Stomach (tissue), 9 donors: ENCODE results near the gene C16orf90. TPM values are rescaled to one million over a fixed set of nuclear protein-coding genes. Genes with fewer than 3 reads are reported as not detected.

Experiments used
- DNase-seq, 2 donors: peaks; one replicate each; pipeline versions ENCODE4 v3.0.0 to v3.0.0-alpha.2; 2013 to 2019
- H3K27ac ChIP-seq, 5 donors: fragments of 200-600 bp in 4 of 5; sonication (generic) in 4 of 5; one replicate each; pipeline ENCODE4 v1.5.1; 2013 to 2019; ENCODE audit warnings: mild to moderate bottlenecking in 1 of 5, moderate library complexity in 1 of 5
- H3K27me3 ChIP-seq, 3 donors: fragments of 200-600 bp; sonication (generic); one replicate each; pipeline ENCODE4 v1.5.1; 2017 to 2019; ENCODE audit warnings: mixed run types in 1 of 3
- H3K36me3 ChIP-seq, 4 donors: fragments of 200-600 bp; sonication (generic); 1 replicate in 3 of 4; 2 replicates in 1 of 4; pipeline ENCODE4 v1.5.1; 2016 to 2019
- H3K4me1 ChIP-seq, 4 donors: fragments of 200-600 bp; sonication (generic); one replicate each; pipeline ENCODE4 v1.5.1; 2016 to 2019
- H3K4me3 ChIP-seq, 4 donors: fragments of 200-600 bp; sonication (generic) in 3 of 4; one replicate each; pipeline ENCODE4 v1.5.1; 2016 to 2019; ENCODE audit warnings: mild to moderate bottlenecking in 1 of 4
- H3K9me3 ChIP-seq, 4 donors: fragments of 200-600 bp; sonication (generic); one replicate each; pipeline ENCODE4 v1.5.1; 2016 to 2019
- CTCF ChIP-seq, 7 experiments: fragments of 450-650 bp in 4 of 7; fragments of 200-600 bp in 3 of 7; sonication (generic) in 3 of 7; IDR thresholded peaks; one replicate each; pipeline ENCODE4 v1.5.1; 2016 to 2019; ENCODE audit warnings: antibody characterized with exemption in 7 of 7, control low read depth in 2 of 7, mild to moderate bottlenecking in 1 of 7
- EP300 ChIP-seq: sonication (generic); formaldehyde crosslinking; IDR thresholded peaks from one replicate; pipeline ENCODE4 v1.6.1; 2017; ENCODE audit warnings: antibody characterized with exemption
- POLR2A ChIP-seq, 4 donors: fragments of 450-650 bp; IDR thresholded peaks; one replicate each; pipeline ENCODE4 v1.6.1; 2016; ENCODE audit warnings: antibody characterized with exemption in 4 of 4, control low read depth in 2 of 4, mild to moderate bottlenecking in 1 of 4, moderate library complexity in 1 of 4
- POLR2AphosphoS5 ChIP-seq, 3 donors: sonication (generic); formaldehyde crosslinking; IDR thresholded peaks; one replicate each; pipeline ENCODE4 v1.6.1; 2016; ENCODE audit warnings: antibody characterized with exemption in 3 of 3
- WGBS, 5 donors: extraction: QIAGEN DNeasy Blood & Tissue Kit in 3 of 5; methylation state at CpG; one replicate each; pipeline versions ENCODE4 v1.1.5 to v1.1.7; 2013 to 2018; 5-methylcytosine and 5-hydroxymethylcytosine counted together
- intact Hi-C: fragments of 100-400 bp; cut with DNase I; formaldehyde crosslinking; loops from one replicate; pipeline ENCODE4 v1.15.1; 2023; ENCODE audit warnings: low total_unique reads
- polyA plus RNA-seq, 3 donors: library from polyadenylated mRNA; stranded (reverse); fragments of 200-250 nt; gene quantifications; one replicate each; pipeline ENCODE4 v1.2.3, GENCODE V29; 2013
- total RNA-seq, 5 donors: library from RNA; depleted of rRNA; stranded (reverse); fragments of >200 nt; gene quantifications; one replicate each; pipeline versions ENCODE4 v1.1.0 to v1.2.3, GENCODE V29; 2014 to 2016
- donor health status: healthy with polysubstance abuse.
- donor health status: Bipolar disorder and iron deficiency.
- donor health status: healthy.

C16orf90 gene
- total and polyA plus RNA-seq, 8 donors = not detected

DNA sequence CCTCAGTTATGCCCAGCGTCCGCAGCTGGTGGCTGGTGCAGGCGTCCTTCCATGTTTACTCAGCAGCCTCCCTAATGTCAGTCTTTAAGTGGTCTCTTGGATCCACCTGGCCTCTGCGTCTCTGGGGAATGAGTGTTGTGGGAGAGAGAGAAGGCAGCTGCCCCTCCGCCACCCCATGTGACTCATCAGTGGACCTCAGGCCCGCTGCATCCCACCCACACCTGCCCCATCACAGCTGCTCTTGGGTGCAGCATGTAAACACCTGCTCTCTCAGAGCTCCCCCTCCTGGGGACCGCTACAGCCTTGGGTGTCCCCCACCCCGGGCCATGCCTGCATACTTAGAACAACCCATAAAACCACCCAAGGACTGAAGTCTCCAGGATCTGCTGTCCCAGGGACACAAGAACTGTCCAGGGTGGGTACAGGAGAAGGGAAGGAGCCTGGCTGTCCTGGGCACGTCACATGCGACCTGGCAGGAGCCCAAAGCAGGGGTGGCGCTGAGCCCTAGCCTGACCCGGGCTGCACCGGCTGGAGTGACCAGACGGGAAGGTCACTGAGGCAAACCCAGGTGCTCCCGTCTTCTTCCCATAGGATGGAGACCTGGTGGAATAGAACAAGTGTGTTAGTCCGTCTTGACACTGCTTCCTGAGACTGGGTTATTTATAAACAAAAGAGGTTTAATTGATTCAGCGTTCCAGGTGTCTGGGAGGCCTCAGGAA lies 4.2 kb downstream of the C16orf90 start:
- intact Hi-C loops = no loop called here
- H3K9me3 ChIP-seq = no peaks in the 10 kb centered on the region
- no peaks in the 10 kb centered on the region for H3K27me3 ChIP-seq
- H3K27ac ChIP-seq = no peak overlapping the region
- DNase-seq = peak in 1 of 2 donors; percentile 57
- WGBS, 5 donors = 34 to 49% (median 44%) methylated on average over 14 to 17 of the region's 17 CpGs
- peaks cover 0 to 12% (median 8%) of the 10 kb centered on the region in 4 donors for H3K4me1 ChIP-seq
- peaks cover 8 to 22% (median 22%) of the 10 kb centered on the region in 4 donors for H3K36me3 ChIP-seq
- H3K4me3 ChIP-seq = no peak overlapping the region
- TF ChIP-seq POLR2A (IDR thresholded peaks at IDR 0.05) = no peak
- no peak for TF ChIP-seq POLR2AphosphoS5 (IDR thresholded peaks at IDR 0.05)
- TF ChIP-seq CTCF (IDR thresholded peaks at IDR 0.05) = no peak
- no peak for TF ChIP-seq EP300

DNA sequence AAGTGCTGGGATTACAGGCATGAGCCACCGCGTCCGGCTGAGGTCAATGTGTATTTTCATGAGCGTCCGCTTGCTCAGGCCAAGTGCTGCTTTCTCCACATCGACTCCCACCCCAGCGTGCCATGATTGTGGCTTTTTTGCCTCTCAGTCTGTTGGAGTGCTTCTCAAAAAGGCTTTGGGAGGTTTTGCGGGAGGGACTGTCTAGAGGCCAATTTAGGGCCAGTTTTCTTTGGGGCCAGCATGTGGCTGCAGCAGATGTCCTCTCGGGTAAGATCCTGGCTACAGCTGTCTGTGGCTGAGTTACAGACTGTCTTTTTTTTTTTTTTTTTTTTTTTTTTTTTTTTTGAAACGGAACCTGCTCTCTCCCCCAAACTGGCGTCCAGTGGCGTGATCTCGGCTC lies 6.5 kb downstream of the C16orf90 start:
- intact Hi-C loops = no loop called here
- Histone ChIP-seq H3K36me3 (peaks cover 31 to 45% (median 45%) of the 10 kb centered on the region in 4 donors), H3K27ac (no peak overlapping the region), H3K4me1 (peaks cover 0 to 12% (median 8%) of the 10 kb centered on the region in 4 donors), H3K4me3 (no peak overlapping the region), H3K27me3 (no peaks in the 10 kb centered on the region), H3K9me3 (no peaks in the 10 kb centered on the region)
- WGBS, 5 donors = 72 to 82% (median 79%) methylated on average over 9 of the region's 13 CpGs
- TF ChIP-seq POLR2AphosphoS5 (IDR thresholded peaks at IDR 0.05) (no peak), EP300 (no peak), POLR2A (IDR thresholded peaks at IDR 0.05) (no peak), CTCF (IDR thresholded peaks at IDR 0.05) (no peak)
- DNase-seq = no peak

- no peak overlapping the region for H3K27ac ChIP-seq
- H3K4me1 ChIP-seq = peaks cover 0 to 12% (median 8%) of the 10 kb centered on the region in 4 donors
- H3K36me3 ChIP-seq = peaks cover 41 to 55% (median 55%) of the 10 kb centered on the region in 4 donors
- H3K4me3 ChIP-seq = no peak overlapping the region
- no peak for TF ChIP-seq POLR2AphosphoS5 (IDR thresholded peaks at IDR 0.05)
- WGBS, 5 donors = 84 to 86% (median 86%) methylated on average over 19 to 24 of the region's 24 CpGs
- H3K27me3 ChIP-seq = no peaks in the 10 kb centered on the region
- no peaks in the 10 kb centered on the region for H3K9me3 ChIP-seq
- DNase-seq = no peak
- intact Hi-C loops = no loop called here
Observed at GRCh38 chr16:3487521-3488410, 7.5 kb downstream of the C16orf90 start.

DNA sequence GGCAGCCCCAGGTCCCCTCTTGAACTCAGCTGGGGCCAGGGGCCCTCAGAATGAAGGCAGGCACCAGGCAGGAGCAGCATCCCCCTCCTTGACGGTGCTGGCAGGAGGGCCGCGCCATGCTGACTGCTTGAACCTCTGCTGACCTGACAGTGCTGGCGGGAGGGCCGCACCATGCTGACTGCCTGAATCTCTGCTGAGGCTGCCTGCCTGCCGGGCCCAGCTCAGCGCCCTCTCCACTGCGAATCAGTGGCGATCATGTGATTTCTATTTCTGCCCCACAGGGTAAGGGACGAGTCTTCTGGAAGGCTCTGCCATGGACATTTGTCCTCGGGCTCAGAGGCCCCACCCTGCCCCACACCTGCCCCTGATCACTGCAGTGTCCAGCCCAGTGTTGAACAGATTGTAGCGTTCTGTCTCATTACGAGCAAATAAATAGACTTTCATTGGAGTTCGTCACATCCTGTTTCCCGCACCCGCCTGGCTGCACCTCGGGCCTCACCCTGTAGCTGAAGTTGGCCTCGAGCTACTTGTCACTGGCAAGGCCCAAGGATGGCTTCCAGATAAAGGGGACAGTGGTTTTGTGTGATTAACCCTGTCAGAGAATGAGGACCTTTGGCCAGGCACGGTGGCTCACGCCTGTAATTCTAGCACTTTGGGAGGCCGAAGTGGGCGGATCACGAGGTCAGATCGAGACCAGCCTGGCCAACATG lies 8.6 kb downstream of the C16orf90 start:
- 91 to 94% (median 92%) methylated on average over 16 to 24 of the region's 24 CpGs for WGBS, 5 donors
- no peak overlapping the region for H3K27ac ChIP-seq
- no peak for TF ChIP-seq POLR2A (IDR thresholded peaks at IDR 0.05)
- TF ChIP-seq EP300 = no peak
- no peak for TF ChIP-seq CTCF (IDR thresholded peaks at IDR 0.05)
- TF ChIP-seq POLR2AphosphoS5 (IDR thresholded peaks at IDR 0.05) = no peak
- H3K4me3 ChIP-seq = no peak overlapping the region
- peaks cover 0 to 11% (median 7%) of the 10 kb centered on the region in 4 donors for H3K4me1 ChIP-seq
- no peaks in the 10 kb centered on the region for H3K9me3 ChIP-seq
- DNase-seq = no peak
- no peaks in the 10 kb centered on the region for H3K27me3 ChIP-seq
- intact Hi-C loops = no loop called here
- peaks cover 52 to 66% (median 66%) of the 10 kb centered on the region in 4 donors for H3K36me3 ChIP-seq
